Muscle layer of duodenum (tissue), 2 donors: ENCODE results near the gene CXCL17.

Experiments
- H3K27ac ChIP-seq: one replicate; pipeline ENCODE4 v1.7.0; 2013; ENCODE audit warnings: mild to moderate bottlenecking, low read length
- H3K27me3 ChIP-seq: one replicate; pipeline ENCODE4 v1.7.0; 2013; ENCODE audit warnings: low read depth, mild to moderate bottlenecking, control low read depth, low read length
- H3K36me3 ChIP-seq, 2 donors: one replicate each; pipeline ENCODE4 v1.7.0; 2013; ENCODE audit warnings: low read length in 2 of 2, control low read depth in 1 of 2, mild to moderate bottlenecking in 1 of 2; ENCODE audit not compliant: insufficient read depth in 2 of 2, control insufficient read depth in 1 of 2
- H3K4me1 ChIP-seq, 2 donors: one replicate each; pipeline ENCODE4 v1.7.0; 2013; ENCODE audit warnings: low read length in 2 of 2, mild to moderate bottlenecking in 2 of 2, control low read depth in 1 of 2, moderate library complexity in 1 of 2; ENCODE audit not compliant: insufficient read depth in 2 of 2, control insufficient read depth in 1 of 2
- H3K4me3 ChIP-seq, 2 donors: one replicate each; pipeline ENCODE4 v1.7.0; 2013; ENCODE audit warnings: low read length in 2 of 2, low read depth in 1 of 2, mild to moderate bottlenecking in 1 of 2
- H3K9me3 ChIP-seq, 2 donors: one replicate each; pipeline ENCODE4 v1.7.0; 2013; ENCODE audit warnings: low read length in 2 of 2, control low read depth in 1 of 2, mild to moderate bottlenecking in 1 of 2; ENCODE audit not compliant: control insufficient read depth in 1 of 2
- donor health status: healthy.

CXCL17 gene

DNA sequence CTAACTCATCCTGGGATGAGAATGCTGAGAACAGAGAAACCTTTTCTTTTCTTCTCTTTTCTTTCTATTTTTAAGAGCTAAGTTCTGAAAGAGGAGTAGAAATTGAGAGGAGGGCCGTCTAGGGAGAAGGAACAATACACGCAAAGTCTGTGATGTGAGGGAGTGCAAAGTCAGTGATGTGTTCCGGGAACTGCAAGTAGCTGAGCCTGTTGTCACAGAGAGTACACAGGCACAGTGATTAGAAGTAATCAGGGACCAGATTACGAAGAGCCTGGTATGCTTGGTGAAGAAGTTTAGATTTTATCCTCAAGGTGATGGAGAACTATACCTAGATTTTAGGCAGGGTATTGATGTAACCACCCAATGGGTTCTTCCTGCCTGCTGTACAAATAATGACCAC lies 32.0 kb upstream of the CXCL17 start:
- Histone ChIP-seq H3K27ac (no peak overlapping the region), H3K9me3 (no peaks in the 10 kb centered on the region), H3K27me3 (no peaks in the 10 kb centered on the region), H3K36me3 (no peaks in the 10 kb centered on the region), H3K4me3 (no peak overlapping the region), H3K4me1 (no peaks in the 10 kb centered on the region)

DNA sequence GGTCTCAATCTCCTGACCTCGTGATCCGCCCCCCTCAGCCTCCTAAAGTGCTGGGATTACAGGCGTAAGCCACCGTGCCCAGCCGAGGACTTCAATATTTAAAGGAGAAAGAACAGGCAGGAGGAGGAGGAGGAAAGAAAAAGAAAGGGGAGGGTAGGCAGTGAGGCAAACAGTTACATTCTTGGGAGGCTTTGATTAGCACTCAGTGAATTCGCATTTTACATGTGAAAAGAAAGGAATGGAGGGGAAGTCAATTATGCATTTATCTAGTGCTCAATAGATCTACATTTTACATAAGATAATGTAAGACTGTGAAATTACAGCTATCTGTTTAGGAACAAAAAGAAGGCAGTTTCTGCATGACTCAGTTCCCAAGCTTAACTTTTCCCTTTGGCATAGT lies 30.9 kb upstream of the CXCL17 start:
- Histone ChIP-seq H3K27ac (no peak overlapping the region), H3K4me3 (no peak overlapping the region), H3K27me3 (no peaks in the 10 kb centered on the region), H3K9me3 (no peaks in the 10 kb centered on the region), H3K36me3 (no peaks in the 10 kb centered on the region), H3K4me1 (no peaks in the 10 kb centered on the region)

DNA sequence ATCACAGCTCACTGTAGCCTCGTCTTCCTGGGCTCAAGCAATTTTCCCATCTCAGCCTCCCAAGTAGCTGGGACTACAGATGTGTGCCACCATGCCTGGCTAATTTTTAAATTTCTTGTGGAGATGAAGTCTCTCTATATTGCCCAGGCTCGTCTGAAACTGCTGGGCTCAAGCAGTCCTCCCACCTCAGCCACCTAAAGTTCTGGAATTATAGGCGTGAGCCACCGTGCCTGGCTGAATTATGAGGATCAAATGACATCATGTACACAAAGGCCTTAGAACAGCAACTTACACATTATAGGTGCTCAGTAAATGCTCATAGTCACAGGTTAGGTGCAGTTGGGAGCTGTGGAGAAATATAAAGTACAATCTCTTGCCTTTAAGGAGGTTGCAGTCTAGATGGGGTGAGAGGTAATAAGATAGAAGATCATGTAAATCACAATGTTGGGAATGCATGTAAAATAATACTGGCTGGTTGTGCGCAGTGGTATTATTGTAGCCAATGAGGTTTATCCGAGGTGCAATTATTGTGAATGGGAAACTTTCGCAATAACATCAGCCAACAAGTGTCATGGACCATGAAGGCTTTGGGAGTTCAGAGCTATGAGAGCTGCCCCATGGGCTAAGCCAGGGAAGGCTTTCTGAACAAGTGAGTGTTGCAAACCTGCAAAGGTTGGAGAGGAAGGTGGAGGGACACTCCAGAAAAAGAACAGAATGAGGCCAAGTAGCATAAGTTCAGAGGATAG lies 29.8 kb upstream of the CXCL17 start:
- no peak overlapping the region for H3K27ac ChIP-seq

DNA sequence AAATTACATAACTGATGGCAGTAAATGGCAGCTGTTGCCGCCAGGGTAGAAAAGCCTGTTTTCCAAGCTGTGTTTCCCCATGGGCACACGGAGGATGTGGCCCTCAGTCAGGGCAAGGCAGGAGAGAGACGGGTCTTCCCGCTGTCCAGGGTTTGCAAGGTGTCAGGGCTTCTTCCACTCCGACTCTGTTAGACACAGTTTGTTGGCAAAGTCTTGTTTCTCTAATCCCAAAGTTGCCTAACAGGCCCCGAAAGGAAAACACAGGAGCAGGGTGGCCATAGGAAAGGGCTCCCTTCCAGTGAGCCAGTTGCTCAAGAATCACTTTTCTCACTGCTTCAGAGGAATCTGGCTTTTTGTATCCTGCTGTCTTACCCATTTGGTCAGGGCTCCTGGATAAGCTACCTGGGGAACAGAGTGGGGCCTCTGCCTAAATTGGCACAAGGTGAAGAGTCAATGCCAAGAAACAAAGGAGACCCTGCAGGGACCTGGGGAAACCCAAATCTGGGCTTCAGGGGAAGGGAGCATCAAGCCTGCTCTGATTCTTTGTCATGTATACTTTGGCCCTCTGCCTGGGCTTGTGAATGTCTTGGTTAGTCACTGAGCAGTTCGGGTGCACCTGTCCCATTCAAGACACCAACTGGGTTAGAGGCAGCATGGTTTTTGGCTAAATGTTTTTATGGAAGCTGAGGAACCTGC lies 29.0 kb upstream of the CXCL17 start:
- H3K9me3 ChIP-seq, result no peaks in the 10 kb centered on the region
- H3K27ac ChIP-seq, result no peak overlapping the region

More for the DNA sequence above, 29.8 kb upstream of the CXCL17 start:
- no peaks in the 10 kb centered on the region for H3K4me1 ChIP-seq
- no peaks in the 10 kb centered on the region for H3K36me3 ChIP-seq
- no peaks in the 10 kb centered on the region for H3K9me3 ChIP-seq
- H3K4me3 ChIP-seq, result no peak overlapping the region
- no peaks in the 10 kb centered on the region for H3K27me3 ChIP-seq

DNA sequence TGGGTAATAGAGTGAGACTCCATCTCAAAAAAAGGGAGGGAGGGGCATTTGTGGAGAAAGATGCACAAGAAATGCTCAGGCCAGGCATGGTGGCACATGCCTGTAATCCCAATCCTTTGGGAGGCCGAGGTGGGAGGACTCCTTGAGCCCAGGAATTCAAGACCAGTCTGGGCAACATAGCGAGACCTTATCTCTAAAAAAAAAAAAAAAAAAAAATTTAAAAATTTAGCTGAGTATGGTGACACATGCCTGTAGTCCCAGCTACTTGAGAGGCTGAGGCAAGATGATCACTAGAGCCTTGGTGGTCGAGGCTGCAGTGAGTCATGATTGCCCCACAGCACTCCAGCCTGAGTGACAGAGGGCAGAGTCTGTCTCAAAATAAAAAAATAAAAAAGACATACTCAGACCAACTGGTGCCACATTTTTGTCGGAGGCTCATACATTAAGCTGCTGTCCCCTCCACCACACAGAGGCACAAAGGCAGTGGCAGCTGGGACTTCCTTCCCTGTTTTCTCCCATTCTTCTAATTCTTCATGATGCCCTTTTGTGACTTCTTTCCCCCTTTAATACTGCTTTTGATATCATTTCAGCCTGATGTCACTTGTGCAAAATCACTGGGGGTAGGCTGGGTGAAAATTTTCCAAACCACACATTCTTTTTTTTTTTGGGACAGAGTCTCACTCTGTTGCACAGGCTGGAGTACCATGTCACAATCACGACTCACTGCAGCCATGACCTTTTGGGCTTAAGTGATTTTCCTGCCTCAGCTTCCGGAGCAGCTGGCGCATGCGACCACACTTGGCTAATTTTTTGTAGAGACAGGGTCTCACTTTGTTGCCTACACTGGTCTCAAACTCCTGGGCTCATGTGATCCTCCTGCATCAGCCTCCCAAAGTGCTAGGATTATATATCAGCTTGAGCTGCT lies 26.8 kb upstream of the CXCL17 start:
- H3K27me3 ChIP-seq, result no peaks in the 10 kb centered on the region
- no peak overlapping the region for H3K4me3 ChIP-seq
- no peaks in the 10 kb centered on the region for H3K9me3 ChIP-seq
- H3K4me1 ChIP-seq, result no peaks in the 10 kb centered on the region
- no peak overlapping the region for H3K27ac ChIP-seq
- no peaks in the 10 kb centered on the region for H3K36me3 ChIP-seq

More for the DNA sequence above, 29.0 kb upstream of the CXCL17 start:
- no peaks in the 10 kb centered on the region for H3K4me1 ChIP-seq
- H3K4me3 ChIP-seq, result no peak overlapping the region
- no peaks in the 10 kb centered on the region for H3K36me3 ChIP-seq
- no peaks in the 10 kb centered on the region for H3K27me3 ChIP-seq

DNA sequence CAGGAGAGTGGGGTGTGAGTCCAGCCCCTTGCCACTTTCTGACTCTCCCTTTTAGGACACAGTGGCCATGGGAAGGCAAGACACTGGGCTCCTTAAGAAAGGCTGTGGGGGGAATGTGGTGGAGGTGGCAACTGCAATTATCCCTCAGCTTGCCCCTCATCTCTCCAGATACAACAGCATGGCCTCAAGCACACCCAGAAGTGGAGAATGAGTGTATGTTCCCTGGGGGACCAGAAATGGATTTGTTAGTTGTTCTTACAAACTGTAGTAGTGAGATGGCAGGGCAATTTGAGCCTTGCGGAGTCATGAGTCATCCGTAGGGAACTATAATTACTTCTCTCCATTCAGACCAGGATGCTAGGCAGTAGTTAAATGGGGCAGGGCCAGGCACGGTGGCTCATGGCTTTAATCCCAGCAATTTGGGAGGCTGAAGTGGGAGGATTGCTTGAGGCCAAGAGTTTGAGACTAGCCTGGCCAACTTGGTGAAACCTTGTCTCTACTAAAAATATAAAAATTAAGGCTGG lies 25.6 kb upstream of the CXCL17 start:
- Histone ChIP-seq H3K4me3 (no peak overlapping the region), H3K9me3 (no peaks in the 10 kb centered on the region), H3K27me3 (no peaks in the 10 kb centered on the region), H3K36me3 (no peaks in the 10 kb centered on the region), H3K4me1 (no peaks in the 10 kb centered on the region), H3K27ac (no peak overlapping the region)

DNA sequence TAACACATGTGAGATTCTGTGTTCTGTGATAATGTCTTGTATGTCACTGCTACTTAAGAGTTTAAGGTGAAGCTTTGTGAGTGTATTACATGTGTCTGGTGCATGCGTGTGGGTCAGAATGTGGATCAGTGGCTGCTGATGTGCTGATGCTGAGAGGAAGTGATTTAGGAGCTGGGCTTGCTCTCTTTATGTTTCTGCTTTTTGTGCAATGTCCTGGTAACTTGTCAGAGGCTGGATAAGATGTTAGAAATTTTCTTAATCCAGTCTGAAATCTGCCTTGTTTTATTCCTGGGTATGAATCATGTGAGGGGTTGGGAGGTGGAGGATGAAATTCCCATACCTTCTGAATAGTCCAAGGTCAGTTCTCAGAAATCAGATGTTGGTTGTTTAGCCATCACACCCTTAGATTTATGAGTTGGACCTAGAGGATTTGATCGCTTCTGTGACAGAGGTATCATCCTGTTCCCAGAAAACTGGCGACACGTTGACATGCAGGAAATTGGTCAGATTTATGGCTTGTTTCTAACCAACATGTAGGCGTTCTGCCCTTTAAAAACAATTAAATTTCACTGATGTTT lies 24.5 kb upstream of the CXCL17 start:
- Histone ChIP-seq H3K27ac (no peak overlapping the region), H3K36me3 (no peaks in the 10 kb centered on the region)

DNA sequence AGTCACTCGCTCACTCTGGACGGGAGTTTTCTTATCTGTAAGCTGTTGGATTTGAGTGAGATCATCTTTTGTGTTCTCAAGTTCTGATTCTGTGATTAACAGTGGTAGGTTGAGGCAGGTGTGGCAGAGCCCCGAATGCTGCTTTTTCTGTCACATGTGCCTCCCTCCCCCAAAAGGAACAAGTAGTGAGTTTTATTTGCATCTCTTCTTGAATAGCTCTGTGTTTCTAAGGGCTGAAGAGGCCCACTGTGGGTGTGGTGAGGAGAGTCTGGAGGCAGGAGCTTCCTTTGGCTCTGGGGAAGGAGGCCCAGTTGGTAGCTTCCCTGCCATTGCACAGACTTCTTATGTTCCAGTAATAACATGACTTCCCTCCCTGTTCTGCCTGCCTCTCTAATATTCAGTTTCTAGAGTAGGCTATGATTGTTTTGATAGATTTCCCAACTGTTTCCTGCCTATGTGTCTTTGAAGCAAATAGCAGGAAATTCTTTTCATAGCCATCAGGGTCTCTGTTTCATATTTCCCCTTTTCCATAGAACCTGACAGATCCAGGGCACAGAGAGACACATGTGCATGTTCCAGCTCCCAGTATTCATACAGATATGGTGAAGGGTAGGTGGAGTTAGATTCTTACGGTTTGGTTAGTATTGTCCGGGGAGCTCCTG lies 23.9 kb upstream of the CXCL17 start:
- Histone ChIP-seq H3K27ac (no peak overlapping the region), H3K4me3 (no peak overlapping the region), H3K9me3 (no peaks in the 10 kb centered on the region), H3K4me1 (no peaks in the 10 kb centered on the region), H3K36me3 (no peaks in the 10 kb centered on the region), H3K27me3 (no peaks in the 10 kb centered on the region)

More for the DNA sequence above, 24.5 kb upstream of the CXCL17 start:
- no peaks in the 10 kb centered on the region for H3K4me1 ChIP-seq
- no peak overlapping the region for H3K4me3 ChIP-seq
- H3K9me3 ChIP-seq, result no peaks in the 10 kb centered on the region
- no peaks in the 10 kb centered on the region for H3K27me3 ChIP-seq

DNA sequence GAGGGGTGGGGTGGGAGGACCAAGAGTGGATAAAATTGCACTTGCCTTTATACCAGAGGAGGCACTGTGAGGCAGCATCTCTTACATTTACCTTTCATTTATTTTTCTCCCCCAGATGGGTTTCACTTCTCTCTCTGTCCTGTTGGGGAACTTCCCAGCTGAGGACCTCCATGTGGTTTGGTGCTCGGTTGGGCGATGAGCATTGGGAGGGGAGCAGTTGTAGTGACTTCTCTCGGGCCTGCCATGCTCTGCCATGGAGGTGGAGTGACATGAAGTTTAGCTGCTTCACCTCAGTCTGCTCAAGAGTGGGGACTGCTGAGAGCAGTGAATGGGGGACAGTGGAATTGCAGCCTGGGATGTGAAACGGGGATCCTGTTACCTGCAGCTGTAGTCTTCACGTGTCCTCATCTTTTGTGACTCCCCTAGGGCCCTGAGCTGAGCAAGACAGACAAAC lies 23.1 kb upstream of the CXCL17 start:
- no peaks in the 10 kb centered on the region for H3K36me3 ChIP-seq
- H3K4me3 ChIP-seq, result no peak overlapping the region
- no peaks in the 10 kb centered on the region for H3K4me1 ChIP-seq
- H3K27me3 ChIP-seq, result no peaks in the 10 kb centered on the region
- no peak overlapping the region for H3K27ac ChIP-seq
- no peaks in the 10 kb centered on the region for H3K9me3 ChIP-seq

DNA sequence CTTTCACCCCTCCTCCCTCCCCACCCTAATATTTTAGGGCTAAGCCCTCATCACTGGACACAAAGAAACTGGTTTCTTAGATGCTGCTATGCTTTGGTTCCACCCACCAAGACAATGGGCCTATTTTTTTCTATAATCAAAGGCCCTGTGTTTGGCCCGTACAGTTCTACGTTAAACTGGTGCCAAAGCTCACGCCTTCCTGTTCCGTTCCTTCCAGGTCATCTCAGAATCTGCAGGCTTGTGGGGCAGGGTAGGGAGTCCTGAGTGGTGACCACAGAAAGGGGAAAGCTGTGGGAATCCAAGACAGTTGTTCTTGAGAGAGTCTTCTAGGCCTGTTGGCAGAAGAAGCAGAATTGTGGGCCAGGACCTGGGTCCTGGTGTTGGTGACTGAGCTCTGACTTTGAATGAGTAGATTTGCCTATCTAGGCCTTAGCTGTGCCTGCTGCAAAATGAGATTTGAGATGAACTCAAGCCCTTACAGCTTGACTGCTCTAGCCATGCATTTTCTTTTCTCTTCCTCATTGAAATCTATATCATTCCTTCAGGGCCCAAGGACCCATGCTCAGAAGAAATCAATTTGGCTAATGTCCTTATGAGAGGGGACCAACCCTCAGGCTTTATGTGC lies 19.1 kb upstream of the CXCL17 start:
- Histone ChIP-seq H3K36me3 (no peaks in the 10 kb centered on the region), H3K9me3 (no peaks in the 10 kb centered on the region), H3K27ac (no peak overlapping the region)

More for the DNA sequence above, 19.1 kb upstream of the CXCL17 start:
- Histone ChIP-seq H3K27me3 (no peaks in the 10 kb centered on the region), H3K4me1 (no peaks in the 10 kb centered on the region), H3K4me3 (no peak overlapping the region)
